IMR-90 (cell line): ENCODE data around the gene SLC4A2. TPM values are rescaled to one million over a fixed set of nuclear protein-coding genes. Genes with fewer than 3 reads are reported as not detected.

Source experiments
- ATAC-seq: fragments of 200-7000 bp; cut with Tn5 transposase; 2 replicates; pipeline ENCODE4 v1.9.1; 2020; ENCODE audit warnings: low read depth, mild to moderate bottlenecking, moderate library complexity
- BruUV-seq: library from RNA; stranded (reverse); fragments of 400-500 nt; replicated peaks from 2 replicates; lab custom pipeline; 2021; lab: Mats Ljungman, UMichigan
- CTCF ChIA-PET: fragments of 300-600 bp; formaldehyde crosslinking; extraction: SDS; loops from one replicate; lab custom pipeline; 2021; ENCODE audit warnings: antibody characterized with exemption; lab: Yijun Ruan, JAX
- POLR2A ChIA-PET: fragments of 300-600 bp; sonication (Branson Sonifier 250); formaldehyde crosslinking; loops from one replicate; lab custom pipeline; 2022; ENCODE audit warnings: antibody characterized with exemption; ENCODE audit not compliant: unreplicated experiment; lab: Charles Lee
- DNase-seq: peaks from one replicate; pipeline ENCODE4 v3.0.0; 2013
- H2AFZ ChIP-seq: replicated peaks from 2 replicates; pipeline ENCODE3; 2013; ENCODE audit warnings: low read length, mild to moderate bottlenecking; ENCODE audit not compliant: poor library complexity
- H2AK5ac ChIP-seq: 2 replicates; pipeline ENCODE4 v1.6.1; 2013; ENCODE audit warnings: low read depth, low read length, inconsistent platforms
- H2AK9ac ChIP-seq: replicated peaks from 2 replicates; pipeline ENCODE3; 2013; ENCODE audit warnings: mild to moderate bottlenecking, low read depth, low read length, moderate library complexity; ENCODE audit not compliant: poor library complexity
- H2BK120ac ChIP-seq: 2 replicates; pipeline ENCODE4 v1.6.1; 2013; ENCODE audit warnings: low read depth, low read length, inconsistent platforms
- H2BK15ac ChIP-seq: 3 replicates; pipeline ENCODE4 v1.6.1; 2013; ENCODE audit warnings: low read depth, low read length, inconsistent platforms
- H2BK20ac ChIP-seq: 2 replicates; pipeline ENCODE4 v1.6.1; 2013; ENCODE audit warnings: low read depth, mild to moderate bottlenecking, inconsistent platforms, low read length, moderate library complexity
- H2BK5ac ChIP-seq: 2 replicates; pipeline ENCODE4 v1.6.1; 2013; ENCODE audit warnings: mild to moderate bottlenecking, low read depth, low read length, inconsistent platforms; ENCODE audit not compliant: poor library complexity, severe bottlenecking
- H3K14ac ChIP-seq: replicated peaks from 2 replicates; pipeline ENCODE4 v1.6.1; 2013; ENCODE audit warnings: low read depth, low read length, inconsistent platforms
- H3K18ac ChIP-seq: 2 replicates; pipeline ENCODE4 v1.6.1; 2013; ENCODE audit warnings: low read depth, low read length, control low read depth
- H3K23ac ChIP-seq: 2 replicates; pipeline ENCODE4 v1.6.1; 2013; ENCODE audit warnings: low read depth, low read length, inconsistent platforms
- H3K27ac ChIP-seq: 2 replicates; pipeline ENCODE4 v1.5.1; 2013; ENCODE audit warnings: mild to moderate bottlenecking, control low read depth, low read length; ENCODE audit not compliant: insufficient read depth
- H3K27me3 ChIP-seq: 2 replicates; pipeline ENCODE4 v1.6.1; 2013; ENCODE audit warnings: low read length; ENCODE audit not compliant: control insufficient read depth, insufficient read depth
- H3K36me3 ChIP-seq: 2 replicates; pipeline ENCODE4 v1.6.1; 2013; ENCODE audit warnings: low read length, mixed read lengths; ENCODE audit not compliant: control insufficient read depth, insufficient read depth
- H3K4ac ChIP-seq: 2 replicates; pipeline ENCODE4 v1.6.1; 2013; ENCODE audit warnings: low read depth, low read length, inconsistent platforms
- H3K4me1 ChIP-seq: 2 replicates; pipeline ENCODE4 v1.6.1; 2013; ENCODE audit warnings: low read length, mixed read lengths; ENCODE audit not compliant: control insufficient read depth, insufficient read depth
- H3K4me2 ChIP-seq: 2 replicates; pipeline ENCODE4 v1.6.1; 2013; ENCODE audit warnings: low read depth, mild to moderate bottlenecking, control low read depth, low read length, moderate library complexity
- H3K4me3 ChIP-seq: 2 replicates; pipeline ENCODE4 v1.5.1; 2013; ENCODE audit warnings: low read depth, mild to moderate bottlenecking, control low read depth, low read length, moderate library complexity; ENCODE audit not compliant: insufficient read depth
- H3K56ac ChIP-seq: 2 replicates; pipeline ENCODE4 v1.6.1; 2013; ENCODE audit warnings: low read length, inconsistent platforms; ENCODE audit not compliant: insufficient read depth; ENCODE audit errors: extremely low read depth
- H3K79me1 ChIP-seq, 2 experiments: 2 replicates each; pipeline ENCODE4 v1.6.1; 2013; ENCODE audit warnings: low read length in 2 of 2, inconsistent platforms in 1 of 2, low read depth in 1 of 2
- H3K9ac ChIP-seq: 2 replicates; pipeline ENCODE4 v1.6.1; 2013; ENCODE audit warnings: low read depth, low read length, control low read depth
- H3K9me1 ChIP-seq: 2 replicates; pipeline ENCODE4 v1.6.1; 2013; ENCODE audit warnings: low read length, inconsistent platforms; ENCODE audit not compliant: insufficient read depth
- H3K9me3 ChIP-seq: 2 replicates; pipeline ENCODE4 v1.6.1; 2013; ENCODE audit warnings: low read length; ENCODE audit not compliant: control insufficient read depth, insufficient read depth
- H4K20me1 ChIP-seq: 2 replicates; pipeline ENCODE4 v1.6.1; 2013; ENCODE audit warnings: low read length, inconsistent platforms; ENCODE audit not compliant: insufficient read depth
- H4K5ac ChIP-seq: 2 replicates; pipeline ENCODE4 v1.6.1; 2013; ENCODE audit warnings: mild to moderate bottlenecking, low read depth, low read length, control low read depth
- H4K8ac ChIP-seq, 2 experiments: 2 replicates each; pipeline ENCODE4 v1.6.1; 2013; ENCODE audit warnings: low read depth in 2 of 2, low read length in 2 of 2, control low read depth in 1 of 2, inconsistent platforms in 1 of 2
- H4K91ac ChIP-seq: 2 replicates; pipeline ENCODE4 v1.6.1; 2013; ENCODE audit warnings: low read depth, low read length, inconsistent platforms; ENCODE audit not compliant: insufficient read depth
- BHLHE40 ChIP-seq: fragments of 150-350 bp; IDR thresholded peaks from 2 replicates; pipeline ENCODE4 v1.6.1; 2016; ENCODE audit warnings: mild to moderate bottlenecking, low read depth, low read length
- CEBPB ChIP-seq: IDR thresholded peaks from 2 replicates; pipeline ENCODE4 v1.6.1; 2012; ENCODE audit warnings: low read depth, low read length, improper control_type of control experiment
- FOS ChIP-seq: fragments of 150-350 bp; IDR thresholded peaks from 2 replicates; pipeline ENCODE4 v1.6.1; 2016; ENCODE audit warnings: low read depth, low read length
- MAFK ChIP-seq: IDR thresholded peaks from 2 replicates; pipeline ENCODE4 v1.6.1; 2012; ENCODE audit warnings: low read depth, low read length, improper control_type of control experiment
- MAZ ChIP-seq: IDR thresholded peaks from 2 replicates; pipeline ENCODE4 v1.6.1; 2012; ENCODE audit warnings: low read depth, mild to moderate bottlenecking, low read length, improper control_type of control experiment, moderate library complexity, borderline replicate concordance
- MXI1 ChIP-seq: IDR thresholded peaks from 2 replicates; pipeline ENCODE4 v1.6.1; 2012; ENCODE audit warnings: low read depth, mild to moderate bottlenecking, low read length, moderate library complexity, borderline replicate concordance
- RFX5 ChIP-seq: IDR thresholded peaks from 2 replicates; pipeline ENCODE4 v1.8.0; 2012; ENCODE audit warnings: low read depth, mild to moderate bottlenecking, low read length, moderate library complexity
- WGBS, 2 experiments: methylation state at CpG; one replicate each; pipeline versions ENCODE4 v1.1.5 to v1.1.7; 2013; ENCODE audit warnings: missing lambda C conversion rate in 2 of 2; ENCODE audit not compliant: insufficient read length in 1 of 2; ENCODE audit errors: extremely low coverage in 2 of 2; 5-methylcytosine and 5-hydroxymethylcytosine counted together
- dilution Hi-C: fragments of 300-500 bp; cut with HindIII; formaldehyde crosslinking; loops from one replicate; pipeline ENCODE4 v1.14.3; 2018; ENCODE audit warnings: low sequenced_read_pairs; ENCODE audit not compliant: unreplicated experiment
- in situ Hi-C: fragments of 300-500 bp; cut with MboI; formaldehyde crosslinking; loops from 3 replicates; pipeline ENCODE4 v1.14.3; 2019; ENCODE audit warnings: low sequenced_read_pairs, inconsistent platforms, mixed read lengths
- intact Hi-C: fragments of 100-400 bp; cut with micrococcal nuclease; formaldehyde crosslinking; loops from 2 replicates; pipeline ENCODE4 v1.10.0; 2022
- polyA plus RNA-seq, 3 experiments: library from polyadenylated mRNA; depleted of rRNA; stranded (reverse); fragments of >200 nt; gene quantifications; 2 replicates each; pipeline ENCODE4 v1.2.3, GENCODE V29; 2012; ENCODE audit warnings: low replicate concordance in 1 of 3
- total RNA-seq: library from RNA; depleted of rRNA; stranded (reverse); fragments of >200 nt; gene quantifications from 2 replicates; pipeline ENCODE4 v1.2.3, GENCODE V29; 2012
- TF ChIP-seq, protein P1 (sequence below): fragments of 150-350 bp; IDR thresholded peaks from 2 replicates; pipeline ENCODE4 v1.6.1; 2016; ENCODE audit warnings: low read depth, mild to moderate bottlenecking, low read length, moderate library complexity, borderline replicate concordance
- TF ChIP-seq, protein P2 (sequence below): fragments of 150-350 bp; IDR thresholded peaks from 2 replicates; pipeline ENCODE4 v1.6.1; 2017; ENCODE audit warnings: mild to moderate bottlenecking, antibody characterized with exemption, low read length, low read depth

SLC4A2 gene
- total and polyA plus RNA-seq, 2 of the 4 experiments (the other 2 are of a cell fraction) = 29.6 to 91.0 TPM

DNA sequence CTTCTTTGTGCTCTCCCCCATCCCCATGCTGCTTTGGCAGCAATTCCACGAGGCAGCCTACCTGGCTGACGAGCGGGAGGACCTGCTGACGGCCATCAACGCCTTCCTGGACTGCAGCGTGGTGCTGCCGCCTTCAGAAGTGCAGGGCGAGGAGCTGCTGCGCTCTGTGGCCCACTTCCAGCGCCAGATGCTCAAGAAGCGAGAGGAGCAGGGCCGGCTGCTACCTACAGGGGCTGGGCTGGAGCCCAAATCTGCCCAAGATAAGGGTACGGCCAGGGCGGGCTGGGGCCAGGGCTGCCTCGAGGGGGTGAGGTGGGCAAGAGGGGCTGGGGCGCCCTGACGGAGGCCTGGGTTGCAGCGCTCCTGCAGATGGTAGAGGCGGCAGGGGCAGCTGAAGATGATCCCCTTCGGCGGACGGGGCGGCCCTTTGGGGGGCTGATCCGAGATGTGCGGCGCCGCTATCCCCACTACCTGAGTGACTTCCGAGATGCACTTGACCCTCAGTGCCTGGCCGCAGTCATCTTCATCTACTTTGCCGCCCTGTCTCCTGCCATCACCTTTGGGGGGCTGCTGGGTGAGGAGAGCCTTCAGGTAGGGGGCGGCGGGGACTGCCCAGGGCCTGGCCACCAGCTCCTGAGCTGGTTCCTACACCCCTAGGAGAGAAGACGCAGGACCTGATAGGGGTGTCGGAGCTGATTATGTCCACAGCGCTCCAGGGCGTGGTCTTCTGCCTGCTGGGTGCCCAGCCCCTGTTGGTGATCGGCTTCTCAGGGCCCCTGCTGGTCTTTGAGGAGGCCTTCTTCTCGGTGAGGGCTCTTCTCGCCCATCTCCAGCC, 11.9 kb downstream of the SLC4A2 start:
- no TSS peak for BruUV-seq
- Histone ChIP-seq H3K27ac (no peak overlapping the region), H3K18ac (no peak overlapping the region), H4K8ac (no peak overlapping the region), H2BK20ac (no peak overlapping the region), H3K4me1 (peaks cover 6% of the 10 kb centered on the region; the same call in 1 of the 2 replicates), H3K9ac (no peak overlapping the region), H4K91ac (no peak overlapping the region), H3K79me1 (peaks cover 12 to 34% of the 10 kb centered on the region in 2 experiments; a peak in 3 of 4 replicates), H2BK15ac (no peak overlapping the region), H2BK120ac (no peak overlapping the region), H3K9me3 (no peaks in the 10 kb centered on the region), H2AFZ (no peak overlapping the region), H3K9me1 (0 out of 2 replicates have a peak, but pooled peaks cover 4% of the 10 kb centered on the region), H2BK5ac (no peak overlapping the region), H3K27me3 (no peaks in the 10 kb centered on the region), H4K5ac (no peak overlapping the region), H3K4ac (no peak overlapping the region), H2AK9ac (no peak overlapping the region), H3K4me3 (no peak overlapping the region), H2AK5ac (no peak overlapping the region), H3K4me2 (no peak overlapping the region), H3K14ac (no peak overlapping the region), H3K56ac (no peak overlapping the region), H4K20me1 (peaks cover 10% of the 10 kb centered on the region), H3K23ac (no peak overlapping the region), H3K36me3 (peaks cover 86% of the 10 kb centered on the region)
- WGBS, 2 experiments = 95% methylated on average over 17 of the region's 39 CpGs; no CpG with 5 or more reads in 1 of the 2 experiments
- ChIA-PET POLR2A (no interaction called here), CTCF (no interaction called here)
- in situ Hi-C loops (no loop called here), intact Hi-C loops (no loop called here), dilution Hi-C loops (no loop called here)
- TF ChIP-seq MAFK (no peak), BHLHE40 (no peak), CEBPB (no peak), RFX5 (no peak), MAZ (no peak), FOS (no peak), MXI1 (no peak)
- TF ChIP-seq, protein P1, sequence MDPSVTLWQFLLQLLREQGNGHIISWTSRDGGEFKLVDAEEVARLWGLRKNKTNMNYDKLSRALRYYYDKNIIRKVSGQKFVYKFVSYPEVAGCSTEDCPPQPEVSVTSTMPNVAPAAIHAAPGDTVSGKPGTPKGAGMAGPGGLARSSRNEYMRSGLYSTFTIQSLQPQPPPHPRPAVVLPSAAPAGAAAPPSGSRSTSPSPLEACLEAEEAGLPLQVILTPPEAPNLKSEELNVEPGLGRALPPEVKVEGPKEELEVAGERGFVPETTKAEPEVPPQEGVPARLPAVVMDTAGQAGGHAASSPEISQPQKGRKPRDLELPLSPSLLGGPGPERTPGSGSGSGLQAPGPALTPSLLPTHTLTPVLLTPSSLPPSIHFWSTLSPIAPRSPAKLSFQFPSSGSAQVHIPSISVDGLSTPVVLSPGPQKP = no peak
- TF ChIP-seq, protein P2, sequence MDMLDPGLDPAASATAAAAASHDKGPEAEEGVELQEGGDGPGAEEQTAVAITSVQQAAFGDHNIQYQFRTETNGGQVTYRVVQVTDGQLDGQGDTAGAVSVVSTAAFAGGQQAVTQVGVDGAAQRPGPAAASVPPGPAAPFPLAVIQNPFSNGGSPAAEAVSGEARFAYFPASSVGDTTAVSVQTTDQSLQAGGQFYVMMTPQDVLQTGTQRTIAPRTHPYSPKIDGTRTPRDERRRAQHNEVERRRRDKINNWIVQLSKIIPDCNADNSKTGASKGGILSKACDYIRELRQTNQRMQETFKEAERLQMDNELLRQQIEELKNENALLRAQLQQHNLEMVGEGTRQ = no peak
- no peak for ATAC-seq
- no peak for DNase-seq
